Stimulated activated CD8-positive, alpha-beta memory T cell treated with anti-CD3 and anti-CD28 coated beads, Interleukin-15, amount 100 ng/mL, for 48 hours (primary cell): ENCODE results near the gene PRKCQ.
A peak's percentile ranks its signal among the peaks of the same experiment; 100 is the strongest.

ENCODE experiments used
- DNase-seq, 2 donors: peaks; one replicate each; pipeline ENCODE4 v3.0.0-alpha.2; 2020; ENCODE audit warnings: low read depth in 2 of 2

The PRKCQ gene

GRCh38 chr10:6567884-6568283 lies 12.2 kb downstream of the PRKCQ start:
- no peak for DNase-seq

GRCh38 chr10:6567203-6567703 lies 12.8 kb downstream of the PRKCQ start:
- no peak for DNase-seq

- no peak for DNase-seq
These were observed 14.5 kb downstream of the PRKCQ start for GRCh38 chr10:6565588-6565987.

- DNase-seq, result no peak
These were observed 15.7 kb downstream of the PRKCQ start for GRCh38 chr10:6564367-6564766.

GRCh38 chr10:6563731-6564130 lies 16.3 kb downstream of the PRKCQ start:
- no peak for DNase-seq

GRCh38 chr10:6563075-6563474 lies 17.0 kb downstream of the PRKCQ start:
- DNase-seq, result no peak

- no peak for DNase-seq
These were observed 17.9 kb downstream of the PRKCQ start for GRCh38 chr10:6562221-6562620.

GRCh38 chr10:6561552-6561951 lies 18.5 kb downstream of the PRKCQ start:
- no peak for DNase-seq

GRCh38 chr10:6558759-6559461 lies 21.2 kb downstream of the PRKCQ start:
- no peak for DNase-seq

- DNase-seq, result no peak
These were observed 21.8 kb downstream of the PRKCQ start for GRCh38 chr10:6558272-6558671.

GRCh38 chr10:6553937-6554336 lies 26.1 kb downstream of the PRKCQ start:
- no peak for DNase-seq

GRCh38 chr10:6543431-6544005 lies 36.6 kb downstream of the PRKCQ start:
- DNase-seq, result peak; percentile 43 to 55

- peak in 1 of 2 donors; percentile 21 for DNase-seq
These were observed 37.1 kb downstream of the PRKCQ start for GRCh38 chr10:6542999-6543430.

GRCh38 chr10:6539833-6540232 lies 40.2 kb downstream of the PRKCQ start:
- DNase-seq, result no peak

GRCh38 chr10:6537770-6538169 lies 42.3 kb downstream of the PRKCQ start:
- no peak for DNase-seq

GRCh38 chr10:6536102-6536501 lies 44.0 kb downstream of the PRKCQ start:
- no peak for DNase-seq

GRCh38 chr10:6535156-6535764 lies 44.8 kb downstream of the PRKCQ start:
- DNase-seq, result no peak

- DNase-seq, result no peak
These were observed 47.8 kb downstream of the PRKCQ start for GRCh38 chr10:6532321-6532720.

- no peak for DNase-seq
These were observed 49.1 kb downstream of the PRKCQ start for GRCh38 chr10:6530966-6531365.

- DNase-seq, result peak; percentile 57 to 63
These were observed 49.8 kb downstream of the PRKCQ start for GRCh38 chr10:6530211-6530840.

GRCh38 chr10:6528198-6528950 lies 51.7 kb downstream of the PRKCQ start:
- DNase-seq, result no peak
